Measurements from ENCODE around the gene GALNT13.

Gene GALNT13

DNA sequence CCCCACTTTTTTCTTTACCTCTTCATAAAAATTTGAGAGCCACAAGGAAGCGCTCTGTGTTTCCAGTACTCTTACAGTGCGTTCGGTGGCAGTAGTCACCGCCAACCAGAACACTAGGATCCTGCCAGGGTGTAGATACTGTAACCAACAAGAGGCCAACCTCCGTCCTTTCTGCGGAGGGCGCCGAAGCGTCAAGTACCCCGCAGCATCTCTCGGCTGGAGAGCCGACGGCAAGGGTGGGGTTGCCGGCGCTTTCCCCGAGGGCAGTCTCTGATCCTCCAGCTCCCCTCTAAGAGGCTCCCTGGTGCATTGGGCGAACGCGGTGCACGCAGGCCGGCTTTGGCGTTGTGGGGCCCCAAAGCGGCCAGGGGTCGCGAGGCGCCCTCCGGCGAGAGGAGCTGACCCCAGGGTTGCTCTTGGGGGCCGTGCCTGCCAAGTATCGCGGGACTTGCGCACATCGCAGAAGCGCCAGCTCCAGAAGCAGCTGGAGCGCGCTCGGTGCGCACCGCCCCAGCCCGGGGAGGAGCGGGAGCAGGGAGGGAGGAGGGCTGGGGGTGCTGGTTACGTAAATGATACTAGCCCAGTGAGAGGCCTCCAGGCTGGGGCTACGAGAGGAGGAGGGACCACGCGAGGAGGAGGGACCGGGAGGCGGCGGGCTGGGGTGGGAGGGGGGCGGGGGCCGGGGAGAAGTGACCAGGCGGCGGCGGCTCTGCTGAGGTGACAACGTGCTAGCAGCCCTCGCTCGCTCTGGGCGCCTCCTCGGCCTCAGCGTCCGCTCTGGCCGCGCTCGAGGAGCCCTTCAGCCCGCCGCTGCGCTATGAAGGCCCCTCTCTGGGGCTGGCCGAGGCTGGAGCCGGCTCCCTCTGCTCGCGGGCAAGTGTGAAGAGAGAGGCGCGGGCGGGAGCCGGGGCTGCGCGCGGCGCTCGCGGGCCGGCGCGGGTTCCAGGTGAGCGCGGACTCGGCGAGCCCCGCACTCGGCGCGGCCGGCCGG lies at the start of gene GALNT13:
Gene GALNT13 (plus strand): TSS at position 692 of the 991 bp plus-strand sequence.
- no peak for DNase-seq (ENCODE audit: low spot score)

DNA sequence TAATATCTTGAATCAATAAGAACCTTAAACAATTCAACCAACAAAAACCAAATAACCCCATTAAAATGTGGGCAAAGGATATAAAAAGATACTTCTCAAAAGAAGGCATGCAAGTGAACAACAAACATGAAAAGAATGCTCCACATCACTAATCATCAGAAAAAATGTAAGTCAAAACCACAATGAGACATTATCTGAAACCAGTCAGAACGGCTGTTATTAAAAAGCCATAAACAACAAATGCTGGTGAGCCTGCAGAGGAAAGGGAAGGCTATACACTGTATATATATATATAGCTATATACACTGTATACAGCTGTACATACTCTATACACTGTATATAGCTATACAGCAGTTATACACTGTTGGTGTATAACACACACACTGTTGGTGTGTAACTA lies 47.8 kb upstream of the GALNT13 start:
- DNase-seq (ENCODE audit: low spot score): no peak

DNA sequence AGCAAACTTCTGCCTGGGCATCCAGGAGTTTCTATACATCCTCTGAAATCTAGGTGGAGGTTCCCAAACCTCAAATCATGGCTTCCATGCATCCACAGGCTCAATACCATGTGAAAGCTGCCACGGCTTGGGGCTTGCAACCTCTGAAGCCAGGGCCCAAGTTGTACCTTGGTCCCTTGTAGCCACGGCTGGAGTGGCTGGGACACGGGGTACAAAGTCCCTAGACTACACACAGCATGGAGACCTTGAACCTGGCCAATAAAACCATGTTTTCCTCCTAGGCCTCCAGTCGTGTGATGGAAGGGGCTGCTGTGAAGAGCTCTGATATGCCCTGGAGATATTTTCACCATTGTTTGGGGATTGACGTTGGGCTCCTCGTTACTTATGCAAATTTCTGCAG lies 43.4 kb upstream of the GALNT13 start:
- no peak for DNase-seq (ENCODE audit: low spot score)

DNA sequence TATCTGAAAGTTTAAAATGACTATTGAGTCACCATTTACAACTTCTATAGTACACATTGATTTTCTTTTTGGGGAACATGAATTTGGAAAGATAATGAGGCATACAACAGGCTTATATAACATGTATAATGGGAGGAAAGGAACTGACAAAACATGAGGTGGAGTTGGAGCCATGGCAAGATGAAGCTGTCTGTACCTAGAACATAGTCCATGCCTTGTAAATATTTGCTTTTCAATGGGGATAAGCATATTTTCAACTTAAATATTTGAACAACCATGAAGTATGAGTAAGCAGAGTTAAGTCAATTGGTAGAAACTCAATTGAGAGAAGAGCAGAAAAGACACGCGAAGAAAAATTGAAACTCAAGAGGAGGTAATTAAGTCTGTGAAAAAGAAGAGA lies 37.1 kb upstream of the GALNT13 start:
- DNase-seq (ENCODE audit: low spot score): no peak

DNA sequence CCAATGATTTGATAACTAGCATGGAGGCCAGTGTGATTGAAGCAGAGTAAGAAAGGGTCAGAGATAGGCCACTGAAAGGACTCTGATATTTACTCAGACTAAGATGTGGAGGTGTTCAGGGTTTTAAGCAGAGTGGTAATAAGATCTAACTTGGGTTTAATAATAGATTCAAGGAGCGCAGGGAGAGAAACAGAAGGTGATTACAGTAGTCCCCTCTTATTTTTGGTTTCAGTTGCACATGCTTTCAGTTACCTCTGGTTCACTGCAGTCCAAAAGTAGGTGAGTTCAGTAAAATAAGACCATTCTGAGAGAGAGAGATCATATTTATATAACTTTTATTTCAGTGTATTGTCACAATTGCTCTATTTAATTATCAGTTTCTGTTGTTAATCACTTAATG lies 13.5 kb upstream of the GALNT13 start:
- no peak for DNase-seq (ENCODE audit: low spot score)

DNA sequence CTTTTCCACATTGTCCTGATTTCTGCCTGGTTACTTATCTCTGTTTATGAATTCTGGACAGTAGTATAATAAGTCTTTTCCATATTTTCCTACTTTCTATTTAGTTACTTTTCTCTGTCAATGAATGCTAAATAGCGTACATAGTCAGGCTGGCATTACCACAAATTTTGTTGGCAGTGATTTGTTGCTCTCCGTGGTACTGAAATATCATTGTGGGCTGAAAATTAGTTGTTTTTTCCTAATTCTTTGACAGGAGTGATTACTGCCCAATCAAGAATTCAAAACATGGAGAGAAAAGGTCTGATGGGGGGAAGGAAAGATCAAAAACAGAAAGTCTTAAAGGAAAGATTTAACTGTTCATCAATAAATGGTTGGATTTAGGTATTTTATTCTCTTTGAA lies 7.7 kb upstream of the GALNT13 start:
- DNase-seq (ENCODE audit: low spot score): no peak

DNA sequence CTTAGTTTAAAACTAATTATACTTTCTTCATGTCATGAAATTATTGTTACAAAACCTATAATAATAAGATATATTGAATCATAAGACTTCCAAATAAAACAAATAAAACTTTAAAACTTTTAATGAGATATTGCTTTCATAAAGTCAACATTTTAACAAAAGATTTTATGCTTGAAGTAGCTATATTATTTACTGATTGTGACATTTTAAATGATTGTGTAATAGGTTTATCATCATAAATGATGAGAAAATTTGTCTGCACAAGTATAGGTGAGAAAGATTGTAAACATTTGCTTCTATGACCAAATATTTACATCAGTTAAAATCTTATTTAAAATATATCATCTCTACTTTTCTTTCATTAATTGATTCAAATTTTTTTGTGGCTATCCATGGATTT lies 5.1 kb upstream of the GALNT13 start:
- DNase-seq (ENCODE audit: low spot score): no peak

DNA sequence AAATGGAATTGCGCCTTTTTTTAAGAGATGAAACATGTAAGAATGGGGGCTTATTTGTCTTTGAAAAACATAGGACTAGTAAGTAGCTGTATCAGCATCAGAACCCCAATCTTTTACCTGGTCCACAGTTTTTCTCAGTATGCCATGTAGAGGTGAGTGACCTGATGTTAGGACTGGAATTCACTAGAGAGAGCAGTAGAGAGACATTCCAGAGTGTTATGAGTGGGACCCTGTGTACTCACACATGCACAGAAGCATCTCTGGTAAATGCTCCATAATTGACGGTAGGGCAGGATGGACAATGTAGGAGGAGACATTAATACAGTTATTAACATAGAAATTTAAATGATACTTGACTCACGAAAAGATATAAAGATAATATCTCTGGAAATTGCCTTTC lies 1.4 kb upstream of the GALNT13 start:
- no peak for DNase-seq (ENCODE audit: low spot score)

DNA sequence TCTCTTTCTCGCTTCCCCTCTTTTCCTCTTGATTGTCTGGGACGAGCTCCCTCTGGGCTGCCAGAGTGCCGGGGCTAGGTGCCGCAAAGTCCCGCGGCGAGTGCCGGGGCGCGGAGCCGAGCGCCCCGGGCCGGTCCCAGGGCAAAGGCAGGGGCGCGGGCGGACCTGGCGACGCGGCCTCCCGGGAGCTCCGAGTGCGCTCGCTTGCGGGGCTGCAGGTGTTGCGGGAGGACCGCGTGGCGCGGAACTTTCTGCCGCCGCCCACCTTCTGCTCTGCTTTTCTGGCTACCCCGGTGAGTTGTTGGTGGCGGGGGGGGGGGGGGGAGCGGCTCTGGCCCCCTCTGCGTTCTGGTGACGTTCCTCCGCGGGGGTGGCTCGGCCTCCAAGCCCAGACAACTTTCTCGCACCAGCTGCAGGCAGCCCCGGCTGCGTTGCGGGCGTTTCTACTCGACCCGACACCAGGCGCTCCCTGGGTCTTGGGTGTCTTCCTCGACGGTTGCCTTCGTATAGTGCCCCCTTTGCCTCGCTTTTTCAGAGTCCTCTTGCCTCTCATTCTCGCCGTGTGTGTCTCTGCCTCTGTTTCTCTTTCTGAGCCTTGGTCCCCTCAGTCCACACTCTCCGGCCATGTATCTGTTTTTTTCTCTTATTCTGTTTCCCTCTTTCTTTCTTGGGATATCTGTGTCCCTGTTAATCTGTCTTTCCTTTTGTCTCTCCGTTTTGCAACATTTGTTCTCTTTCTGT lies 759 bp downstream of the GALNT13 start:
- no peak for DNase-seq (ENCODE audit: low spot score)

DNA sequence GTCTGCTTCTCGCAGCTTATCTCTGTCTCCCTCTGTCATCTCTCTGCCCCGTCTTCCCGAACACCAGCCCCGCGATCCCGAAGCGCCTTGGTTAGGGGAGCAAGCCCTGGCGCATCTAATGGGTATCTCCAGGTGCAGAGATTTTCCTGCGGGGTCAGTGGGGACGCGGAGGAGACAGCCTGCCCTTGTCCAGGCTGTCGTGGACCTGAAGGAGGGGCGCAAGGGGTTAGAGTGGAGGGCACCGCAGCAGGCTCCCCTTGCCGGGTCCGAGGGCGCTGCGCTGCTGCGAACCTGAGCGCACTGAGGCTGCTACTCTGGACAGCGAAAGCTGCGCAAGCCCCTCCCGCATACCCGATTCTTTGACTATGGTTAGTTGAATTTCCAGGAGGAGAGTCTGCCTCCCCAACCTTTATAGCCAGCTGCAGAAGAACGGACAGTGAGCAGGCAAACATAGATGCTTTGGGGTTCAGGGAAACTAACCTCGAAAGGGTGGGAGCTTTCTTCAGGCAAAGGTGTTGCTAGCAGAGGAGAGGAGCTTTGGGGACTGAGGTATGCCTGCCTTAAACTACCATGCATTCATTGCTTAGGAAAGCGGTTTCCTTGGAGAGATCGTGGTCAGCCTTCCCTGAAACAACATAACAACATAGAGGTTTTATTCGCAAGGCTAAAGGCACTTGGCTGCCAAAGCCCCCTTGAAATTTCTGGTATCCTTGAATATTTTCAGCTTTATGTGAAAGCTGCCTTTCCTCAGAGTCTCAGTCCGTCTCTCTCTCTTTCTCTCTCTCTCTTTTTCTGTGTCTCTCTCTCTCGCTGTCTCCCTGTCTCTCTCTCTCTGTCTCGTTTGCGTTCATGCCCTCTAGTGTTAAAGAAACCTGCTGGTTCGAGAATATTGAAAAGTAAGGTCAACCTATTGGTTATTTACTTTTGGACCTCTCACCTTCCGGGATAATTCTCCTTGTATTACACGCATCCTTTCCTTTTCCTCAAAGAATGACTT lies 1.6 kb downstream of the GALNT13 start:
- DNase-seq (ENCODE audit: low spot score): no peak

DNA sequence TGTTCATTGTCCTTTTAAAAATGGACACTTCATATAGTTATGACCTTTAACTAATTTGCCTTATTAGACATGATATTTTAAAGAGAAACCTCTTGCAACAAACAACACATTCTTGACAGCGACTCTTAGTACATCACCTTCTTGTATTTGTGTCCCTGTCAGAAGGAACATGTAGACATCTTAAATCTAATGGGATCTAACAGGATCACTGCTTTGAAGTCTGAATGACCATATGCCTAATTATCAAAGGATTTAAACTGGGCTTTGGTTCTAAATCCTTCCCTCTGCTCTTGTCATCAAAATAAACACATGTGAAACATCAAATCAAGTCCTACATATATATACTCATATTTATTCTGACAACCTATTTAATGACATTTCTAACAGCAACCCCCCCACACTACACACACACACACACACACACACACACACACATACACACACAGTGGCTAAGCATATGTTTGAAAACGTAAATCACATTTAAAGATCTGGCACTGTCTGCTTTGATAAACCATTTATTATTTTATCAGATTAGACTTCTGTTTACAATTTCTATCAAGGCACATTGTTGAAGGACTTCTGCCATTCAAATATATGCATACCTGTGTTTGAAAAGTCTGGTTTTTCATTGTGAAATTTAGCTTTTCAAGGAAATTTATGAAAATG lies 4.2 kb downstream of the GALNT13 start:
- DNase-seq (ENCODE audit: low spot score): no peak

DNA sequence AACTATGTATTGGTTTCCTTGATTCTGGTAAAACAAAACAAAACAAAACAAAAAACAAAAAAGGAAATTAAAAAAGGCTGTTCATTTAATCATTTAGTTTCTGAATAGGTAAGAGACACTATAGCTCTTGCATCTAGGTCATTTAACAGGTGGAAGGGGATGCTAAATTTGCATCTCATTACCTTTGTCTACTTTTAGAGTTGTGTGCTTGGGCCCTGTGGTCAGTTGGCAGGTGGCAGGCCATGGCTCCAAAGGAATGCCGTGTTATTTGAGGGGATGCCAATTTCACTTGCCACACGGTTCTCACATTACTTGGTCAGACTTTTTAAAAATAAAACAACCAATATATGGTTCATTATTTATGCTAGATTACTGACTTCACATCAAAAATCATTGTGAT lies 9.2 kb downstream of the GALNT13 start:
- DNase-seq (ENCODE audit: low spot score): no peak

DNA sequence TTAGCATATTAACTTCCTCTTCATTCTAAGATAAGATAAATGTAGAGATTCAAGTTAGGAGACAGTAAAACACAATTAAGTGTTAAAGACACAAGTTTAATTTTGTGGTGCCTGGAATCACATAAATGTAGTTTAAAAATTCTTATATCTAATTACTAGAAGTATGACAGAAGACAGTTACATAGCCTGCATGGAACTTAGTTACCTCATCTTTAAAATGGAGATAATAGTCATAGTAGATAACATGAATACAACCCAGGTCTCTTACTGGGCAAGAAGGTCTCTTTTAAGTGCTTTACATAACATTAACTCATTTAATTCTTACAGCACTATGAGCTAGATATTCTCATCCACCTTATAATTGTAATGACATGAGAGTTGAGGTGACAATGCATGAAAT lies 15.1 kb downstream of the GALNT13 start:
- no peak for DNase-seq (ENCODE audit: low spot score)

DNA sequence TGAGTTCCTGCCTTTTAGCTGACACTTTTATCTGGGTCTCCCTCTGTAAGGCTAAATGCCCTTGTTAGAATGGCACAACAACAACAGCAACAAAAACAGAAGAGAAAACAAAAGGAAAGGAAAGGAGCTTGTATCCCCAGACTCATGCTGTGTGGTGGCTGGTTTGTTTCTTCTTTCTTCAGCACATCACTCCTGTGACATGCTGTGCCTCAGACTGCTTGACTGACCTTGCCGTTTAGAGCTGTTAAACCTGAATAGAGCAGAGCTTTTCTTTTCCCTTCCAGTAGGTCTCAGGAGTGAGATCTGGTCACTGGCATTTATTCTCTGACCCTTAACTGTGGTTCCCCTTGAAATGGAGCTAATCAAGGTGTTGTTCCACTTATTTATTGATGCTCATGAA lies 18.9 kb downstream of the GALNT13 start:
- DNase-seq (ENCODE audit: low spot score): no peak

DNA sequence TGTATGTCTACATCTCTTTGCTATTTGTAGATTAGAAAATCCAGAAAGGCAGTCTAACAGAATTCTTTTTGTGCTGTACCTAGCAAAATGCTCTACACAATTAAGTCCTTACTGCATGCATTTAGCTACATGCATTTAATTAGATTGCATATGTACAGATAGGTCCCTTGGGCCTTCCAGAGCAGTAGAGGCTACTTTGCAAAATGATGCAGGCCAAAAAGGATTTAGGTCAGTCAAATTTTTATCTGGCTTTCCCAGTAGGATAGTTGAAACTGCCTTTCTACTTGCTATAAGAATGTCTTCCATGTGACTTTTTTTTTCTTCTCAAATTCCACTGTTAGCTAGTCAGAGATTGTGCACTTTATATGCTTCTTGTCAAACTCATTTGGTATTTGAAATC lies 19.3 kb downstream of the GALNT13 start:
- no peak for DNase-seq (ENCODE audit: low spot score)

DNA sequence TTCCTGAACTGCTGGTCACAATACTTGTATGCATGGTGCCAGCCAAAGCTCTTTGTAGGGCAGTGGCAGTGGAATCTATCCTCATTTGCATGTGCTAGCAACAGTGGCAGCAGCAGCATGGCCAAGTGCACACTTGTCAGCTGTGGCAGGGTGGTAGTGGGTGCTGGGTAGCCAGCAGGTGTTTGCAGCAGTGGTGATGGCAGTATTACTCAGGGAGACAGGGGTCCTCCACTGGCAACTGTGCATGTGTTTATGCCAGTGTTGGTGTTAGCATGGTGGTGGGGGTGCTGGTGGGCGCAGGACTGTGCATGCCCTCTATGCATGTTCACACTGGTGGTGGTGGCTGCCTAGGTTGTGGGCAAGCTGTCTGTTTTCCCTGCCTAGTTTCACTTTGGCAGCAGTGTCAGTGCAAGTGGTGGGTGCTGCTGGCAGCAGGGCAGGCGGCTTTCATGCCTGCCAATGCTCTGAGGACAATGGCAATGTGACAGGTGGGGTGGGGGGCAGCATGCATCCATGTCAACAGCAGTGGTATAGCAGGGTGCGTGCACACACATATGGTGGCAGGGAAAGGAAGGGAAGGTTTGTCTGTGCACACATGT lies 41.2 kb downstream of the GALNT13 start:
- no peak for DNase-seq (ENCODE audit: low spot score)

DNA sequence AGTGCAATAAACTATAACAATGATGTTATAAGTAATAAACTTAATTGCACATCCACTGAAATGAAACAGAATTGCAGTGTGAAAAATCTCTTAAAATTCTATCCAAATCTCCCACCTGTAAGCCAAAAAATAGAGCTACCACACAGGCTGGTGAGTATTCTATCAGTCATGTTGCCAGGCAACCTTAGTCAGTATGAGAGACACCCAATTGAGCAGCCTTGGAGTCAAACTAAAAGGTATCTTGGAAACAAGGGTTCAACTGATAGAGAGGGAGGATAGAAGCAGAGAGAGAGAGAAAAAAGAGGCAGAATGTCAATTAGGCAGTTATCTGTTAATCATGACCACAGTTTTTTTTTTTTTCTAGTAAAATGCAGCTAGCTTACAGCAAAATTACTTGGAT lies 45.8 kb downstream of the GALNT13 start:
- DNase-seq (ENCODE audit: low spot score): no peak

DNA sequence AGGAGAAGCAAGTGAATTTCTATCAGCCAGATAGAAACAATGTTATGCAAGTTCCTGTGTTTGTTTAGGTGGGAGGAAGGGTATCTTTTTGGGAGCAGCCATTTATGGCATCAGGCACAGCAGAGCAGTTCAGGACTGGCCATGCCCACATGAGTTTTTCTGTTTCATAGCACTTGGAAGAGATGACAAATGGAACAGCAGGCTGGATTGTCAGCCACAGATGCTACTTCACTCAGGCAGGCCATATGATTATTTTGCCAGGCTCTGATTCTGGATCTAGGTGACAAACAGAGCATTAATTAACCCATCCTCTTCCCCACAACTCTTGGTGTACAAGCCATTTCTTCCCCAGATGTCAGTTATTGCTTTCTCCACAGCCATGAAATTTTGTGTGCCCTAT lies 63.8 kb downstream of the GALNT13 start:
- DNase-seq (ENCODE audit: low spot score): no peak

DNA sequence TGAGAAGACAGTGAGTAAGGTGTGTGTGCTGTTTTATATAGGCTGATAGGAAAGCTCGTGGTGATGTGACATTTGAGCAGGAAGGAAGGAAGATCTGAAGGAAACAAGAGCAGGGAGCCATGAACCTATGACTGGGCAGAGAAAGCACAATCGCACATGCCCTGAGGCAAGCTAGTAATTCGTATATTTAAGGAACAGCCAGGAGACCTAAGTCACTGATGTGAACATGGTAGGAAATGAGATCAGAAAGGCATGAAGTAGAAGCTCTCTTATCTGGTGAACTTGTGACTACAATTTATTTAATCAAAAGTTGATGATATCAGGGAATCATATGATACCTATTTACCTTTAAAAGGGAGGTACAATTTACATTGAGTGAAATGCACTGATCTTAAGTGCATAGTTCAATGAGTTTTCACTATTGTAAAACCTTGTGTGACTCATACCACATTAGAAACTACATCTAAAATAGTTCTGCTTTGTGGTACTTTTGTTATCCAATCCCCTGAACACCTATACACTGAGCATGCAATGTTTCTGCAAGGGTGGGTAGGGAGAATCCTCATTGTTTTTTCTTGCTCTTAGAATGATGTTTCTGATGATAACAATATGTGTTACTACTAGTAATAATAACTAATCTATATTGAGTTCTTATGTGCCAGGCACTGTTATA lies 67.5 kb downstream of the GALNT13 start:
- no peak for DNase-seq (ENCODE audit: low spot score)

DNA sequence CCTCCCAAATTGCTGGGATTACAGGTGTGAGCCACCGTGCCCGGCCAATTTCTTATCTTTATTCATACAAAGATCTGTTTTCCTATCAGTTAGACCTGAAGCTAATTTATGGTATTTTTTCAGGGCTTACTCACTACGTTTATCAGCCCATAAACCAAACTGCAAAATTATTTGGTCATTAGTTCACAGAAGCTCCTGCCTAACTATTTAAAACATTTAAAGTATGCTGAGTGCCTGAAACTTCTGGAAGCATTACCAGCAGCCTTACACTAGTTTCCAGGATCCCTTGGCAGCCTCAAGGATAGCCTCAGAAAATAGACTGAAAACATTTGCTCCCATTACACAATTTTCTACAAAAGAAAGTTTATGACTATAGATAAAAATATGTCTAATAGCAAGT lies 68.8 kb downstream of the GALNT13 start:
- DNase-seq (ENCODE audit: low spot score): no peak

DNA sequence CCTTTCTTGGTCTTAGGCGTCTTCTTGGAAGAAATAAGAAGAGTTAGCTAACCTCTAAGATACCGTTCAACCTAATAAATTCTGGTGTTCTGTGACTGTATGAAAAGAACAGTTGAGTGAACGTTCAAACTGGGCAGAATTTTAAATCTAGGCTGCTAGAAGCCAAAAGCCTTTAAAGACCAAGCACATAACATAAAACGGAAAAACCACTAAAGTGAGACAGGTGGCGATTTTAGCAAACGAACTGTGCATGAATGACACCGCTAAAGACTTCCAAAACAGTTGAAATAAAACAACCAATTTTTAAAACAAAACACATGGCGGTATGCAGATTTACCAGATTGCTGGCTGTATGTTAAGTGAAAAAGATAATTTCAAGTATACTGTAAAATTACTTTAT lies 73.1 kb downstream of the GALNT13 start:
- DNase-seq (ENCODE audit: low spot score): no peak

All from hematopoietic multipotent progenitor cell treated with erythropoietin and hydrocortisone succinate and interleukin-3 and kit ligand, for 15 days (in vitro differentiated cells).